Activated B cell treated with CpG ODN at 0.5 μM for 24 hours (primary cell): ENCODE measurements around the gene MYPN. TPM values are rescaled to one million over a fixed set of nuclear protein-coding genes. Genes with fewer than 3 reads are reported as not detected.

Source experiments
- ATAC-seq: fragments of 200-7000 bp; cut with Tn5 transposase; one replicate; pipeline ENCODE4 v1.10.0; 2021; ENCODE audit warnings: low read depth, mild to moderate bottlenecking, moderate library complexity
- CTCF ChIA-PET: fragments of 350-600 bp; sonication (Branson Sonifier 250); formaldehyde crosslinking; loops from one replicate; lab custom pipeline; 2021; ENCODE audit warnings: antibody characterized with exemption; lab: Charles Lee
- POLR2A ChIA-PET: fragments of 350-600 bp; sonication (Branson Sonifier 250); formaldehyde crosslinking; loops from one replicate; lab custom pipeline; 2021; ENCODE audit warnings: antibody characterized with exemption; lab: Charles Lee
- DNase-seq: peaks from one replicate; pipeline ENCODE4 v3.0.0; 2022
- H3K27ac Mint-ChIP-seq: one replicate; pipeline ENCODE4 v1.8.0; 2020; ENCODE audit warnings: mixed read lengths
- H3K27me3 Mint-ChIP-seq: one replicate; pipeline ENCODE4 v1.8.0; 2021; ENCODE audit warnings: mixed read lengths
- H3K36me3 Mint-ChIP-seq: one replicate; pipeline ENCODE4 v1.8.0; 2021; ENCODE audit warnings: low read depth, mixed read lengths
- H3K4me1 Mint-ChIP-seq: one replicate; pipeline ENCODE4 v1.8.0; 2021; ENCODE audit warnings: mixed read lengths
- H3K4me3 Mint-ChIP-seq: one replicate; pipeline ENCODE4 v1.8.0; 2020; ENCODE audit warnings: mild to moderate bottlenecking, mixed read lengths
- H3K9me3 Mint-ChIP-seq: one replicate; pipeline ENCODE4 v1.8.0; 2020; ENCODE audit warnings: mixed read lengths
- intact Hi-C: fragments of 100-400 bp; cut with micrococcal nuclease; formaldehyde crosslinking; loops from one replicate; pipeline ENCODE4 v1.15.1; 2024
- total RNA-seq: library from RNA; stranded (reverse); gene quantifications from 2 replicates; pipeline ENCODE4 v1.2.3, GENCODE V29; 2022
- TF ChIP-seq, protein P1 (sequence below): fragments of 200-600 bp; IDR thresholded peaks from one replicate; pipeline ENCODE4 v1.8.0; 2022; ENCODE audit warnings: antibody characterized with exemption, mild to moderate bottlenecking

The MYPN gene
- total RNA-seq, 1 donor from 2014 or later: not detected

DNA sequence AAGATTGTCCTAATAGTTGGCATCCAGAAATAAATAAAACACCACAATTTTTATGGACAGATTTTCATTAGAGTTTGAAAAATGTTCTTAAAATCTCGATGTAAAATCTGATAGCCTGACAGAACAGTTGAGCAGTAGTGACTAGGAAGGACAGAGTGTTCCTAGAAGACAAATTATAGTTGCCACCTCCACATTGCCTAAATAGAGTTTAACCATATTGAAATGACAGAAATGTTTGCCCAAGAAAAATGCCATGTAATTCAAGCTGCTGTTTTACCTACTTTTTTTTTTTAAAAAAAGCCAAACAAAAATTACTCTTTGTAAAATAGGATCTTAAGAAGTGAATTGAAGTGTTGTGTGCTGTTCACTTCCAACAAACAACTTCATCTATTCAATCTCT, 25.3 kb upstream of the MYPN start:
- H3K4me1 Mint-ChIP-seq: no peaks in the 10 kb centered on the region
- H3K4me3 Mint-ChIP-seq: no peak overlapping the region
- CTCF ChIA-PET: interaction anchor here (0.7 kb wide), 1 partner anchor 194 kb away, joined by 3 read pairs; no protein-coding TSS in a partner anchor
- POLR2A ChIA-PET: interaction anchor here (1.1 kb wide), 1 partner anchor 8 kb away, joined by 12 read pairs; no protein-coding TSS in a partner anchor
- H3K9me3 Mint-ChIP-seq: no peaks in the 10 kb centered on the region
- intact Hi-C loops: no loop called here
- no peak for ATAC-seq
- no peaks in the 10 kb centered on the region for H3K27me3 Mint-ChIP-seq
- H3K36me3 Mint-ChIP-seq: no peaks in the 10 kb centered on the region
- TF ChIP-seq, protein P1, sequence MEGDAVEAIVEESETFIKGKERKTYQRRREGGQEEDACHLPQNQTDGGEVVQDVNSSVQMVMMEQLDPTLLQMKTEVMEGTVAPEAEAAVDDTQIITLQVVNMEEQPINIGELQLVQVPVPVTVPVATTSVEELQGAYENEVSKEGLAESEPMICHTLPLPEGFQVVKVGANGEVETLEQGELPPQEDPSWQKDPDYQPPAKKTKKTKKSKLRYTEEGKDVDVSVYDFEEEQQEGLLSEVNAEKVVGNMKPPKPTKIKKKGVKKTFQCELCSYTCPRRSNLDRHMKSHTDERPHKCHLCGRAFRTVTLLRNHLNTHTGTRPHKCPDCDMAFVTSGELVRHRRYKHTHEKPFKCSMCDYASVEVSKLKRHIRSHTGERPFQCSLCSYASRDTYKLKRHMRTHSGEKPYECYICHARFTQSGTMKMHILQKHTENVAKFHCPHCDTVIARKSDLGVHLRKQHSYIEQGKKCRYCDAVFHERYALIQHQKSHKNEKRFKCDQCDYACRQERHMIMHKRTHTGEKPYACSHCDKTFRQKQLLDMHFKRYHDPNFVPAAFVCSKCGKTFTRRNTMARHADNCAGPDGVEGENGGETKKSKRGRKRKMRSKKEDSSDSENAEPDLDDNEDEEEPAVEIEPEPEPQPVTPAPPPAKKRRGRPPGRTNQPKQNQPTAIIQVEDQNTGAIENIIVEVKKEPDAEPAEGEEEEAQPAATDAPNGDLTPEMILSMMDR: no peak
- DNase-seq: no peak
- H3K27ac Mint-ChIP-seq: no peak overlapping the region

DNA sequence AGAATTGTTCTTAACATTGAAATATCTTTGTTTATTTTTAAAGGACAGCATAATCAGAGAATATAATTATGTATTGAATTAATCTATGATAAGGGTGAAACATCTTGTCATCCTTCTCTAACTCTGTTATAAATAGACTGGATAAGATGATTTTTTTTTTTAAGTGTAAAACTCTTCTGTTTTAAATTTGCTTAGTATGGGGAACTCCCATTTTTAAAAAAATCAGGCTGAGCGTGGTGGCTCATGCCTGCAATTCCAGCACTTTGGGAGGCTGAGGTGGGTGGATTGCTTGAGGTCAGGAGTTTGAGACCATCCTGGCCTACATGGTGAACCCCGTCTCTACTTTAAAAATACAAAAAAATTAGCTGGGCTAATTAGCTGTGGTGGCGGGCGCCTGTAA, 24.8 kb upstream of the MYPN start:
- ATAC-seq: no peak
- no peak overlapping the region for H3K27ac Mint-ChIP-seq
- POLR2A ChIA-PET: interaction anchor here (1.1 kb wide), 1 partner anchor 9 kb away, joined by 12 read pairs; no protein-coding TSS in a partner anchor
- H3K36me3 Mint-ChIP-seq: no peaks in the 10 kb centered on the region
- no peak for DNase-seq
- TF ChIP-seq, protein P1: no peak
- intact Hi-C loops: no loop called here
- CTCF ChIA-PET: no interaction called here
- H3K27me3 Mint-ChIP-seq: no peaks in the 10 kb centered on the region
- H3K9me3 Mint-ChIP-seq: no peaks in the 10 kb centered on the region
- no peak overlapping the region for H3K4me3 Mint-ChIP-seq
- no peaks in the 10 kb centered on the region for H3K4me1 Mint-ChIP-seq

DNA sequence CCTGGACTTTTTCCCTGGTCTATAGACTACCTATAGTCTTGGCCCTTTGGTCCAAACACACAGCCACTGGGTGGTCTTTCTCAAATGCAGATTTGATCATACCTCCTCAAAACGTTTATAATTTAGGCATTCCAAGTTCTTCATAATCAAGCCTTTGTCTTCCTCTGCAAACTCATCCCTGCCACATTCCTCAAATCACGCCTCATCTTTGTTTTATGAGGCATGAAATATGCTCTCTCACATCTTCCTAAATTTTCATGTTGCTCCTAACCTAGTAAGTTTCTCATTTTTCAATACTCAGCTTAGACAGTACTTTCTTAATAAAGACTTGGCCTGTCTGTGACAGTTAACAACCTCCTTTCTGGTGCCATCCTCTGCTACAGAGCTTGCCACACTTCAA, 23.3 kb upstream of the MYPN start:
- intact Hi-C loops: no loop called here
- Mint-ChIP-seq H3K4me1 (no peaks in the 10 kb centered on the region), H3K36me3 (no peaks in the 10 kb centered on the region), H3K9me3 (no peaks in the 10 kb centered on the region), H3K27me3 (no peaks in the 10 kb centered on the region), H3K27ac (no peak overlapping the region), H3K4me3 (no peak overlapping the region)
- POLR2A ChIA-PET: no interaction called here
- CTCF ChIA-PET: no interaction called here
- ATAC-seq: no peak
- TF ChIP-seq, protein P1: no peak
- no peak for DNase-seq

DNA sequence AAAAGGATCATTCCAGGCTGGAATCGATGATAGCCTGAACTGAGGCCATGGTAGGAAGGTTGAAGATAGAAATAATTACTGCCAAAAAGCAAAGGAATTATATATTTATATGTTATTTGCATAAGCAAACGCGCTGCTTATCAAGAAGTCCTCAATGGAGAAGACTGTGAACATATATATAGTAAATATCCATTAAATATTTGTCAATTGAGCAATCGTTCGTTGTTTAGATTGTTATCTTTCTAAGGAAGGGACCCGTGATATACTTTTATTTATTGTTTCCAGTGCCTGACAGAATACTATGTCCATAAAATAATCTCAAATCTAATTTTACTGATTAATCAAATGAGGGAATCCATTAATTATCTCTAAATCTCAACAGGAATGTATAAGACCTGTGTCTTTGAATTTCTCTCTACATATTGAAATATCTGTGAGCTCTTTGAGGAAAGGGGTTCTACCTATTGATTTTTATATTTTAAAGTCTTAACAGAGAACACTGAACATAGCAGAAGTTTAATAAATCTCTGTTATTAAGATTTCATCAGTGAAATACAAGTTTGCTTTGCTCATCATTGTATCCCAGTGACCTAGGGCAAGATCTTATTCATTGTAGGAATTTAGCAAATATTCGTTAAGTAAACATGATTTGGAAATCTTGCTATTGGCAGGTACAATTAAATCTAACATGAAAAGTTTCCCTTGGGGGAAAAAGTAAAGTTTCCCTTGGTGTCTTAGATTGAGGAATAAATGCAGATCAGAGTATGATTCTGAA, 22.2 kb upstream of the MYPN start:
- ChIA-PET CTCF (no interaction called here), POLR2A (no interaction called here)
- H3K36me3 Mint-ChIP-seq: no peaks in the 10 kb centered on the region
- no peak overlapping the region for H3K27ac Mint-ChIP-seq
- H3K4me3 Mint-ChIP-seq: no peak overlapping the region
- intact Hi-C loops: no loop called here
- ATAC-seq (no peak), DNase-seq (no peak)
- no peaks in the 10 kb centered on the region for H3K27me3 Mint-ChIP-seq
- no peaks in the 10 kb centered on the region for H3K9me3 Mint-ChIP-seq
- H3K4me1 Mint-ChIP-seq: no peaks in the 10 kb centered on the region
- TF ChIP-seq, protein P1: no peak

DNA sequence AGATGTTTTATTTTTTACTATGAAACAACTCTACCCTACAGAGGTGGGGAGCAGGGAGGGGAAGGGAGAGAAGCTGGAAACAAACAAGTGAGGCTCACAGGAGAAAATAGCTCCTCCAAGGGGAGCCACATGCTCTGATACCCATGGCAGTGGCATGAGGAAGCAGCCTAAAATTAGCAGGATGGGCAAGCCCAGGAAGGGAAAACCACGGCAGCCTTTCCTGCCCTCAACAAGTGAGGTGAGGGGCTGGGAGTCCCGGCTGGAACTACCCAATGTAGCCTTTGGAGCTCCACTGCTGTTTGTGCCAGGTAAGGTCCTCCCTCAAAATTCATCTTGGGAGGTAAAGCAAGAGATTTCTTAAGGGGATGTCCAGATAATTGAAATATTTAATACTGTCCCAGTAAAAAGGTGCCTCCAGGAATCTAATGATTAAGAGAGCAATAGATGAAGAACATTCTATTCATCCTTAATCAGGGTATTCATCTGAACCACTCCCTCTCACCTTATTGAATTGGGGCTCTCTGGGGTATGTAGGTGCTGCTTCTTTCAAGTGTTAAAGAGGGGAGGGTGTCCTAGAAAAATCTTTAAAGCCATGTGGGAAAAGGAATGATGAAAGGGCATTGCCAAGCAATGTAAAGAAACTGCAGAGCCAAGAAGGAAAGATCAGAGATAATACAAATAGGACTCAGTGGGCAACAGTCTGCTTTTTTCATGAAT, 21.4 kb upstream of the MYPN start:
- Mint-ChIP-seq H3K36me3 (no peaks in the 10 kb centered on the region), H3K9me3 (no peaks in the 10 kb centered on the region), H3K4me3 (no peak overlapping the region), H3K27me3 (no peaks in the 10 kb centered on the region), H3K27ac (no peak overlapping the region), H3K4me1 (no peaks in the 10 kb centered on the region)
- DNase-seq (no peak), ATAC-seq (no peak)
- ChIA-PET POLR2A (no interaction called here), CTCF (no interaction called here)
- TF ChIP-seq, protein P1: no peak
- intact Hi-C loops: no loop called here
